Liver (tissue), 9 donors: ENCODE measurements around the gene HSPG2. TPM values are rescaled to one million over a fixed set of nuclear protein-coding genes. Genes with fewer than 3 reads are reported as not detected.

Experiments used
- DNase-seq: peaks from one replicate; pipeline ENCODE4 v3.0.0-alpha.2; 2017; ENCODE audit warnings: low spot score
- H3K27ac ChIP-seq, 2 donors: one replicate each; pipeline ENCODE4 v1.7.0; 2013; ENCODE audit warnings: inconsistent platforms in 2 of 2, low read length in 2 of 2, control low read depth in 1 of 2, low read depth in 1 of 2, mild to moderate bottlenecking in 1 of 2
- H3K27me3 ChIP-seq, 4 donors: one replicate each; pipeline versions ENCODE4 v1.6.1 to v1.7.0; 2013; ENCODE audit warnings: low read length in 3 of 4, inconsistent platforms in 1 of 4, mild to moderate bottlenecking in 1 of 4, moderate library complexity in 1 of 4; ENCODE audit not compliant: control insufficient read depth in 4 of 4, insufficient read depth in 4 of 4
- H3K36me3 ChIP-seq, 4 donors: one replicate each; pipeline versions ENCODE4 v1.6.1 to v1.7.0; 2013; ENCODE audit warnings: low read length in 3 of 4, mild to moderate bottlenecking in 3 of 4, low read depth in 1 of 4, moderate library complexity in 1 of 4; ENCODE audit not compliant: control insufficient read depth in 4 of 4, insufficient read depth in 3 of 4
- H3K4me1 ChIP-seq, 4 donors: one replicate each; pipeline versions ENCODE4 v1.6.1 to v1.7.0; 2013; ENCODE audit warnings: low read length in 3 of 4, mild to moderate bottlenecking in 3 of 4, moderate library complexity in 1 of 4; ENCODE audit not compliant: control insufficient read depth in 4 of 4, insufficient read depth in 4 of 4
- H3K4me3 ChIP-seq, 3 donors: one replicate each; pipeline versions ENCODE4 v1.6.1 to v1.7.0; 2013; ENCODE audit warnings: low read length in 3 of 3, control low read depth in 1 of 3, low read depth in 1 of 3, mild to moderate bottlenecking in 1 of 3
- H3K9ac ChIP-seq, 2 donors: one replicate each; pipeline ENCODE4 v1.7.0; 2013; ENCODE audit warnings: low read length in 2 of 2, mild to moderate bottlenecking in 2 of 2, moderate library complexity in 2 of 2, control low read depth in 1 of 2, low read depth in 1 of 2
- H3K9me3 ChIP-seq, 4 donors: one replicate each; pipeline versions ENCODE4 v1.6.1 to v1.7.0; 2013; ENCODE audit warnings: low read length in 3 of 4; ENCODE audit not compliant: control insufficient read depth in 4 of 4
- ATF3 ChIP-seq: IDR thresholded peaks from 2 replicates; pipeline ENCODE4 v1.6.1; 2016; ENCODE audit warnings: antibody characterized with exemption
- CTCF ChIP-seq: fragments of 150-350 bp; IDR thresholded peaks from 2 replicates; pipeline ENCODE4 v1.5.1; 2017; ENCODE audit warnings: improper control_type of control experiment, low read depth, low read length; ENCODE audit not compliant: missing input control
- EGR1 ChIP-seq, 2 donors: IDR thresholded peaks; 2 replicates each; pipeline ENCODE4 v1.6.1; 2016 to 2018; ENCODE audit warnings: antibody characterized with exemption in 2 of 2, low read depth in 2 of 2
- FOXA1 ChIP-seq: IDR thresholded peaks from 2 replicates; pipeline ENCODE4 v1.6.1; 2016; ENCODE audit warnings: antibody characterized with exemption
- FOXA2 ChIP-seq: IDR thresholded peaks from 2 replicates; pipeline ENCODE4 v1.6.1; 2016; ENCODE audit warnings: antibody characterized with exemption
- GABPA ChIP-seq, 2 donors: IDR thresholded peaks in 1 of 2; conservative IDR thresholded peaks in 1 of 2; 2 replicates each; pipeline ENCODE4 v1.6.1; 2016; ENCODE audit warnings: antibody characterized with exemption in 2 of 2, mild to moderate bottlenecking in 1 of 2, moderate library complexity in 1 of 2
- HNF4A ChIP-seq, 2 donors: conservative IDR thresholded peaks; 2 replicates each; pipeline ENCODE4 v1.6.1; 2016; ENCODE audit warnings: antibody characterized with exemption in 2 of 2, mild to moderate bottlenecking in 2 of 2
- HNF4G ChIP-seq: IDR thresholded peaks from 2 replicates; pipeline ENCODE4 v1.6.1; 2016; ENCODE audit warnings: antibody characterized with exemption
- JUND ChIP-seq, 2 donors: IDR thresholded peaks; 2 replicates each; pipeline ENCODE4 v1.6.1; 2016; ENCODE audit warnings: antibody characterized with exemption in 2 of 2
- MAX ChIP-seq: IDR thresholded peaks from 2 replicates; pipeline ENCODE4 v1.6.1; 2016; ENCODE audit warnings: antibody characterized with exemption
- RAD21 ChIP-seq, 2 donors: IDR thresholded peaks; 2 replicates each; pipeline ENCODE4 v1.6.1; 2016; ENCODE audit warnings: antibody characterized with exemption in 2 of 2, mild to moderate bottlenecking in 2 of 2
- REST ChIP-seq: IDR thresholded peaks from 2 replicates; pipeline ENCODE4 v1.6.1; 2016; ENCODE audit warnings: antibody characterized with exemption, mild to moderate bottlenecking
- RXRA ChIP-seq, 2 donors: IDR thresholded peaks; 2 replicates each; pipeline ENCODE4 v1.6.1; 2017 to 2018; ENCODE audit warnings: antibody characterized with exemption in 2 of 2, mild to moderate bottlenecking in 1 of 2
- SP1 ChIP-seq: IDR thresholded peaks from 2 replicates; pipeline ENCODE4 v1.6.1; 2018; ENCODE audit warnings: antibody characterized with exemption, mild to moderate bottlenecking
- TAF1 ChIP-seq: conservative IDR thresholded peaks from 2 replicates; pipeline ENCODE4 v1.6.1; 2016; ENCODE audit warnings: antibody characterized with exemption, mild to moderate bottlenecking
- YY1 ChIP-seq: IDR thresholded peaks from 2 replicates; pipeline ENCODE4 v1.6.1; 2016; ENCODE audit warnings: antibody characterized with exemption, mild to moderate bottlenecking
- ZBTB33 ChIP-seq: IDR thresholded peaks from 2 replicates; pipeline ENCODE4 v1.6.1; 2016; ENCODE audit warnings: antibody characterized with exemption
- WGBS: extraction: QIAGEN DNeasy Blood & Tissue Kit; methylation state at CpG from one replicate; pipeline ENCODE4 v1.1.7; 2013; 5-methylcytosine and 5-hydroxymethylcytosine counted together
- polyA plus RNA-seq, 2 donors: library from polyadenylated mRNA; stranded (reverse) in 1 of 2; unstranded in 1 of 2; fragments of 200-250 nt in 1 of 2; fragments of >200 nt in 1 of 2; fragmentation: Nextera tagmentation in 1 of 2; extraction: Ambion mirVana in 1 of 2; gene quantifications; one replicate each; pipeline versions ENCODE4 v1.2.1 to v1.2.3, GENCODE V29; 2013 to 2015
- total RNA-seq, 2 donors: library from RNA; depleted of rRNA; stranded (reverse); fragments of >200 nt; gene quantifications; one replicate each; pipeline ENCODE4 v1.2.3, GENCODE V29; 2014
- donor health status: healthy.
- donor health status: healthy.
- donor health status: healthy.
- donor health status: healthy.
- donor health status: healthy.

HSPG2 gene
- total and polyA plus RNA-seq, 4 donors: 5.6 to 43.9 (median 23.9) TPM

GRCh38 chr1:21868941-21869454 lies 68.1 kb downstream of the HSPG2 start:
- no peak for DNase-seq

More at GRCh38 chr1:21868941-21869454, 68.1 kb downstream of the HSPG2 start:
- Histone ChIP-seq H3K27me3 (no peaks in the 10 kb centered on the region), H3K36me3 (peaks cover 0 to 4% (median 0%) of the 10 kb centered on the region in 4 donors), H3K27ac (no peak overlapping the region), H3K9me3 (no peaks in the 10 kb centered on the region), H3K4me3 (no peak overlapping the region), H3K9ac (no peak overlapping the region), H3K4me1 (no peaks in the 10 kb centered on the region)
- TF ChIP-seq CTCF (no peak), MAX (no peak), JUND (IDR thresholded peaks at IDR 0.05) (no peak), GABPA (IDR thresholded peaks at IDR 0.05 in 1 of 2, conservative IDR thresholded peaks at IDR 0.05 in 1 of 2) (no peak), ATF3 (no peak), RXRA (IDR thresholded peaks at IDR 0.05) (no peak), HNF4A (conservative IDR thresholded peaks at IDR 0.05) (no peak), TAF1 (no peak), SP1 (no peak), FOXA2 (no peak), FOXA1 (no peak), EGR1 (IDR thresholded peaks at IDR 0.05; ENCODE audit: low read depth in 2 of 2) (no peak), YY1 (no peak), HNF4G (no peak), REST (no peak), ZBTB33 (no peak), RAD21 (IDR thresholded peaks at IDR 0.05) (no peak)
- 83% methylated on average over 12 of the region's 12 CpGs for WGBS
